GM15510 (cell line): ENCODE results near the gene TBL1X.

Source experiments
- POLR2A ChIP-seq: IDR thresholded peaks from 3 replicates; pipeline ENCODE4 v1.6.1; 2011; ENCODE audit warnings: borderline replicate concordance; ENCODE audit not compliant: insufficient read length; ENCODE audit errors: extremely low read depth

The TBL1X gene

GRCh38 chrX:9789555-9789954, 324.7 kb downstream of the TBL1X start:
- TF ChIP-seq POLR2A = no peak
